Upper lobe of right lung (tissue), 1 donor: ENCODE data around the gene ABCA2. TPM values are rescaled to one million over a fixed set of nuclear protein-coding genes. Genes with fewer than 3 reads are reported as not detected.
A peak's percentile ranks its signal among the peaks of the same experiment; 100 is the strongest.

ENCODE experiments used
- ATAC-seq: fragments of 200-7000 bp; cut with Tn5 transposase; one replicate; pipeline ENCODE4 v1.9.1; 2020; ENCODE audit warnings: mild to moderate bottlenecking, moderate library complexity
- DNase-seq: peaks from one replicate; pipeline ENCODE4 v3.0.0-alpha.2; 2020
- H3K27ac ChIP-seq: fragments of 200-600 bp; one replicate; pipeline ENCODE4 v1.8.0; 2022
- H3K27me3 ChIP-seq: fragments of 200-600 bp; one replicate; pipeline ENCODE4 v1.8.0; 2022; ENCODE audit warnings: mild to moderate bottlenecking
- H3K36me3 ChIP-seq: fragments of 200-600 bp; one replicate; pipeline ENCODE4 v1.8.0; 2022
- H3K4me1 ChIP-seq: fragments of 200-600 bp; one replicate; pipeline ENCODE4 v1.8.0; 2022
- H3K4me3 ChIP-seq: fragments of 200-600 bp; one replicate; pipeline ENCODE4 v1.8.0; 2022; ENCODE audit warnings: mild to moderate bottlenecking
- H3K9me3 ChIP-seq: fragments of 200-600 bp; one replicate; pipeline ENCODE4 v1.8.0; 2022
- CTCF ChIP-seq: fragments of 200-600 bp; IDR thresholded peaks from one replicate; pipeline ENCODE4 v1.8.0; 2022; ENCODE audit warnings: antibody characterized with exemption
- intact Hi-C: fragments of 100-400 bp; cut with DNase I; formaldehyde crosslinking; loops from one replicate; pipeline ENCODE4 v1.11.0; 2022
- total RNA-seq: library from RNA; stranded (reverse); fragmentation: NEBNext Ultra II Directional; extraction: Animal tissue kit (Norgen Biotek cat#: 25700); gene quantifications from one replicate; pipeline ENCODE4 v1.2.1, GENCODE V29; 2021
- donor health status: DM: no; HTN: yes; CAD: no; lungs with severe emphysema.

ABCA2 gene
- total RNA-seq, 1 donor from 2014 or later, result 44.3 TPM

- Histone ChIP-seq H3K27ac (no peak within 1 kb of the TSS), H3K4me1 (peaks cover 22% of the 10 kb centered on the region), H3K36me3 (no peaks in the 10 kb centered on the region), H3K9me3 (no peaks in the 10 kb centered on the region), H3K27me3 (peaks cover 42% of the 10 kb centered on the region), H3K4me3 (peak within 1 kb of the TSS; percentile 36)
- no peak for TF ChIP-seq CTCF
- ATAC-seq, result peak; percentile 80
- intact Hi-C loops, result no loop called here
- DNase-seq, result peak; percentile 85
Measured at GRCh38 chr9:137053944-137054931, 26.2 kb upstream of the ABCA2 start, which contains the start of gene ENTPD2. Gene ENTPD2, minus strand, starts transcription at chr9:137054061. Its CDS starts 64 bp downstream, at chr9:137053997.

DNA sequence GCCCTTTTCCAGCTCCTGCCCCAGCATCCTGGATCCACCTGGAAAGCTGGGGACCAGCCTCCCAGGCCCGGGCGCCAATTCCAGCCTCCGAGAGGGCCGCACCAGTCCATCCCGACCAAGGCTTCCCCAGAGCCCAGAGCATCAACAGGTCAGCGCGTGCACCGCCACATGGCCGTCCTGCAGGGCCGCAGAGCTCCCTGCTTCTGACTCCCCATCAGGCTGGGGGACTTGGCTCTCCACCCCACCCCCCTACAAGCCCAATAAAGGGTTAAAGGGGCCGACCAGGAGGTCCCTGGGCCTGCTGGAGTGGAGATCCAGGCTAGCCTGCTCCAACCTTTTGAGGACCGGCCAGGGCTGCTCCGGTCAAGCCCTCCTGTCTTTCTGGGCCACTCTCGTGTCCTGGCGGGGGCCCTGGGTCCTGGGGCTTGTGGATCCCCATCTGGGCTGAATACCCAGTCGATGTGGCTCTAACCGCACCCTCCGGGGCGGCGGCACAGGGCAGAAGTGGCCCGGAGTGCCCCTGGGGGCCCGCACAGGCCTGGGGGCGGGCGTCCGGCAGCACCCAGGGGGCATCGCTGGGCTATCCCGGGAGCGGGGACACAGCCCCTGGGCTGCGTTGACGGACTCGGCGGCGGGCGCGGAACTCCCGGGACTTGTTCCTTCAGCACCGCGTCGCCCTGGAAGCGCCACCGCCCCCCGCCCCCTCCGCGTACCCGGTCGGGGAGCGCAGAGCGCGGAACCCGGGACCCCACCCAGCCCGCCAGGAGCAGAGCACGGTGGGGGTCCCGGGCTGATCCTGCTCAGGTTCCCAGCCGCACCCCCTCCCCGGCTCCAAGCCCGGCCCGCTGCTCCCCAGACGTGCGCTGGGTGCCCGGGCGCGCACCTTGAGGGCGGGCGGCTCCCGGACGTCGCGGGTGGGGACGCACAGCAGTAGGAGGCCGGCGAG is 25.2 kb upstream of the ABCA2 start:
- Histone ChIP-seq H3K4me3 (peak overlapping the region; percentile 36), H3K27me3 (peaks cover 50% of the 10 kb centered on the region), H3K27ac (no peak overlapping the region), H3K36me3 (no peaks in the 10 kb centered on the region), H3K9me3 (no peaks in the 10 kb centered on the region), H3K4me1 (peaks cover 22% of the 10 kb centered on the region)
- no peak for TF ChIP-seq CTCF
- DNase-seq (no peak), ATAC-seq (peak; percentile 23)
- intact Hi-C loops, result no loop called here

- Histone ChIP-seq H3K4me1 (peaks cover 22% of the 10 kb centered on the region), H3K27ac (no peak overlapping the region), H3K4me3 (no peak overlapping the region), H3K36me3 (no peaks in the 10 kb centered on the region), H3K9me3 (no peaks in the 10 kb centered on the region), H3K27me3 (peaks cover 59% of the 10 kb centered on the region)
- ATAC-seq (no peak), DNase-seq (no peak)
- TF ChIP-seq CTCF, result no peak
- intact Hi-C loops, result no loop called here
Measured at GRCh38 chr9:137052293-137052692, 24.3 kb upstream of the ABCA2 start.

DNA sequence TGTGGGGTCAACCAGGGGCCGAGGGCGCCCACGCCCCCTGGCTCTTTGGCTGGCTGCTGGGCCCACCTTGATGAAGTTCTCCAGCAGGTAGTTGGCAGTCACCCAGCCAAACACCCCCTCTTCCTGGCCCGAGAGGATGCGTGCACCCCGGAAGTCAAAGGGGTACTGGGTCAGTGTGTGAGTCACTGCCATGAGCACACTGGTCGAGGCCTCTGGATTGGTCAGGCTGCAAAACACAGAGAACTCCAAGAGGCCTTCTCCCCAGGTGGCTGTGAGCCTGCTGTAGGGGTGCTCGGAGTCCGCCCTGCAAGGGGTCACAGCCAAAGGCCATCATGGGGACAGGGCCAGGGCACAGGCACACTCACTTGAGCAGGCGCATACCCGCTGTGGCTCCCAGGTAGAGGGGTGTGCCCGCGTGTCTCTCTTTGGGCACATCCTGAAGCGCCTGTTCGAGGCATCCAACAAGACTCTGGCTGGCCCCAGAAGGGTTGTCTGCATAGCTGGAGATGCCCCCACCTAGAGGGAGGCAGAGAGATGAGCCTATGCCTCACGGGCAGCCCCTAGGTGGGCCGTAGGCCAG is 23.2 kb upstream of the ABCA2 start:
- intact Hi-C loops, result no loop called here

More for the DNA sequence above, 23.2 kb upstream of the ABCA2 start:
- ATAC-seq (no peak), DNase-seq (no peak)
- TF ChIP-seq CTCF, result no peak
- peaks cover 61% of the 10 kb centered on the region for H3K27me3 ChIP-seq
- no peak overlapping the region for H3K27ac ChIP-seq
- no peak overlapping the region for H3K4me3 ChIP-seq
- peaks cover 27% of the 10 kb centered on the region for H3K4me1 ChIP-seq
- no peaks in the 10 kb centered on the region for H3K9me3 ChIP-seq
- no peaks in the 10 kb centered on the region for H3K36me3 ChIP-seq
